GM12891 (cell line): Measurements from ENCODE around the gene ANXA7.

Source experiments
- PAX5 ChIP-seq: IDR thresholded peaks from 2 replicates; pipeline ENCODE4 v1.6.1; 2011; ENCODE audit warnings: low read length, moderate library complexity, mild to moderate bottlenecking; ENCODE audit not compliant: insufficient read depth, severe bottlenecking
- POLR2A ChIP-seq: IDR thresholded peaks from 2 replicates; pipeline ENCODE4 v1.6.1; 2011; ENCODE audit warnings: low read depth, low read length, control low read depth
- POLR2AphosphoS5 ChIP-seq: IDR thresholded peaks from 2 replicates; pipeline ENCODE4 v1.6.1; 2011; ENCODE audit warnings: low read depth, low read length, control low read depth
- SPI1 ChIP-seq: IDR thresholded peaks from 2 replicates; pipeline ENCODE4 v1.6.1; 2011; ENCODE audit warnings: low read depth, low read length, control low read depth
- TAF1 ChIP-seq: IDR thresholded peaks from 2 replicates; pipeline ENCODE4 v1.6.1; 2011; ENCODE audit warnings: low read depth, low read length, control low read depth

- TF ChIP-seq PAX5: no peak
- no peak for TF ChIP-seq POLR2A
- no peak for TF ChIP-seq POLR2AphosphoS5
- TF ChIP-seq TAF1: no peak
- no peak for TF ChIP-seq SPI1
Observed at GRCh38 chr10:73340121-73340520, 73.7 kb downstream of the ANXA7 start.
